ENCODE measurements around the gene COMMD10. TPM values are rescaled to one million over a fixed set of nuclear protein-coding genes. Genes with fewer than 3 reads are reported as not detected.

Gene COMMD10
- total and polyA plus RNA-seq, 2 of the 4 experiments (the other 2 are of a cell fraction): 12.8 to 20.4 TPM

GRCh38 chr5:116320486-116320885, 235.7 kb downstream of the COMMD10 start:
- peaks cover 2% of the 10 kb centered on the region; the same call in 1 of the 2 replicates for H3K9me3 ChIP-seq (ENCODE audit: control insufficient read depth, insufficient read depth, low read length)
- no peaks in the 10 kb centered on the region for H3K4me1 ChIP-seq (ENCODE audit: control insufficient read depth, insufficient read depth, low read length)
- DNase-seq: peak; percentile 46
- no peaks in the 10 kb centered on the region for H3K27me3 ChIP-seq (ENCODE audit: control insufficient read depth, insufficient read depth, low read length)
- H2AK5ac ChIP-seq (ENCODE audit: low read depth, low read length): no peak overlapping the region
- H3K4me3 ChIP-seq (ENCODE audit: insufficient read depth, low read depth, low read length): no peak overlapping the region
- H4K20me1 ChIP-seq (ENCODE audit: insufficient read depth, low read length): no peaks in the 10 kb centered on the region
- H3K14ac ChIP-seq (replicated peaks; ENCODE audit: low read depth, low read length): no peak overlapping the region
- no peak overlapping the region for H2AFZ ChIP-seq (replicated peaks; ENCODE audit: low read length, poor library complexity)
- in situ Hi-C loops (cut with MboI; ENCODE audit: low sequenced_read_pairs): no loop called here
- no peak overlapping the region for H3K23ac ChIP-seq (ENCODE audit: low read depth, low read length)
- H3K27ac ChIP-seq (ENCODE audit: insufficient read depth, low read length): no peak overlapping the region
- H2BK15ac ChIP-seq (ENCODE audit: low read depth, low read length): no peak overlapping the region
- H4K8ac ChIP-seq (ENCODE audit: low read depth in 2 of 2, low read length in 2 of 2): no peak overlapping the region
- no peak overlapping the region for H2BK5ac ChIP-seq (ENCODE audit: low read depth, low read length, poor library complexity, severe bottlenecking)
- no TSS peak for BruUV-seq (replicated peaks)
- H4K91ac ChIP-seq (ENCODE audit: insufficient read depth, low read depth, low read length): no peak overlapping the region
- H3K9ac ChIP-seq (ENCODE audit: low read depth, low read length): no peak overlapping the region
- H3K18ac ChIP-seq (ENCODE audit: low read depth, low read length): no peak overlapping the region
- no peak overlapping the region for H2AK9ac ChIP-seq (replicated peaks; ENCODE audit: low read depth, low read length, poor library complexity)
- ChIA-PET CTCF (no interaction called here), POLR2A (ENCODE audit: unreplicated experiment) (no interaction called here)
- no peak overlapping the region for H2BK120ac ChIP-seq (ENCODE audit: low read depth, low read length)
- TF ChIP-seq RAD21 (IDR thresholded peaks at IDR 0.05; ENCODE audit: low read length) (no peak), MXI1 (IDR thresholded peaks at IDR 0.05; ENCODE audit: borderline replicate concordance, low read depth, low read length) (no peak), FOS (IDR thresholded peaks at IDR 0.05; ENCODE audit: low read depth, low read length) (no peak), MAZ (IDR thresholded peaks at IDR 0.05; ENCODE audit: borderline replicate concordance, low read depth, low read length) (no peak), NFE2L2 (IDR thresholded peaks at IDR 0.05; ENCODE audit: low read depth, low read length) (no peak), RCOR1 (IDR thresholded peaks at IDR 0.05; ENCODE audit: insufficient replicate concordance, low read length) (no peak), CHD1 (IDR thresholded peaks at IDR 0.05; ENCODE audit: low read depth, low read length) (no peak), CEBPB (IDR thresholded peaks at IDR 0.05; ENCODE audit: low read depth, low read length) (no peak), BHLHE40 (IDR thresholded peaks at IDR 0.05; ENCODE audit: low read depth, low read length) (no peak), SMC3 (IDR thresholded peaks at IDR 0.05; ENCODE audit: low read depth, low read length) (no peak), POLR2A (IDR thresholded peaks at IDR 0.05; ENCODE audit: low read depth, low read length) (no peak), CTCF (conservative IDR thresholded peaks at IDR 0.05; ENCODE audit: low read depth, low read length) (no peak), RFX5 (IDR thresholded peaks at IDR 0.05; ENCODE audit: low read depth, low read length) (no peak), MAFK (IDR thresholded peaks at IDR 0.05; ENCODE audit: low read depth, low read length) (no peak)
- TF ChIP-seq, protein P1, sequence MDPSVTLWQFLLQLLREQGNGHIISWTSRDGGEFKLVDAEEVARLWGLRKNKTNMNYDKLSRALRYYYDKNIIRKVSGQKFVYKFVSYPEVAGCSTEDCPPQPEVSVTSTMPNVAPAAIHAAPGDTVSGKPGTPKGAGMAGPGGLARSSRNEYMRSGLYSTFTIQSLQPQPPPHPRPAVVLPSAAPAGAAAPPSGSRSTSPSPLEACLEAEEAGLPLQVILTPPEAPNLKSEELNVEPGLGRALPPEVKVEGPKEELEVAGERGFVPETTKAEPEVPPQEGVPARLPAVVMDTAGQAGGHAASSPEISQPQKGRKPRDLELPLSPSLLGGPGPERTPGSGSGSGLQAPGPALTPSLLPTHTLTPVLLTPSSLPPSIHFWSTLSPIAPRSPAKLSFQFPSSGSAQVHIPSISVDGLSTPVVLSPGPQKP (IDR thresholded peaks at IDR 0.05; ENCODE audit: borderline replicate concordance, low read depth, low read length): no peak
- TF ChIP-seq, protein P2, sequence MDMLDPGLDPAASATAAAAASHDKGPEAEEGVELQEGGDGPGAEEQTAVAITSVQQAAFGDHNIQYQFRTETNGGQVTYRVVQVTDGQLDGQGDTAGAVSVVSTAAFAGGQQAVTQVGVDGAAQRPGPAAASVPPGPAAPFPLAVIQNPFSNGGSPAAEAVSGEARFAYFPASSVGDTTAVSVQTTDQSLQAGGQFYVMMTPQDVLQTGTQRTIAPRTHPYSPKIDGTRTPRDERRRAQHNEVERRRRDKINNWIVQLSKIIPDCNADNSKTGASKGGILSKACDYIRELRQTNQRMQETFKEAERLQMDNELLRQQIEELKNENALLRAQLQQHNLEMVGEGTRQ (IDR thresholded peaks at IDR 0.05; ENCODE audit: low read depth, low read length): no peak
- H2BK20ac ChIP-seq (ENCODE audit: low read depth, low read length): no peak overlapping the region
- H3K9me1 ChIP-seq (ENCODE audit: insufficient read depth, low read length): no peaks in the 10 kb centered on the region
- no peak overlapping the region for H3K56ac ChIP-seq (ENCODE audit: extremely low read depth, insufficient read depth, low read length)
- H3K36me3 ChIP-seq (ENCODE audit: control insufficient read depth, insufficient read depth, low read length): no peaks in the 10 kb centered on the region
- H3K4me2 ChIP-seq (ENCODE audit: low read depth, low read length): no peak overlapping the region
- ATAC-seq (ENCODE audit: low read depth): peak; percentile 48; the same call in 1 of the 2 replicates
- H3K79me1 ChIP-seq (ENCODE audit: low read depth in 1 of 2, low read length in 2 of 2): no peaks in the 10 kb centered on the region
- no peak overlapping the region for H4K5ac ChIP-seq (ENCODE audit: low read depth, low read length)
- intact Hi-C loops (cut with micrococcal nuclease): no loop called here
- dilution Hi-C loops (cut with HindIII; ENCODE audit: low sequenced_read_pairs, unreplicated experiment): no loop called here
- H3K4ac ChIP-seq (ENCODE audit: low read depth, low read length): no peak overlapping the region

Measured in IMR-90 (cell line).